Caki2 (cell line): ENCODE results near the gene PRDM15. TPM values are rescaled to one million over a fixed set of nuclear protein-coding genes. Genes with fewer than 3 reads are reported as not detected.
A peak's percentile ranks its signal among the peaks of the same experiment; 100 is the strongest.

Source experiments
- DNase-seq: peaks from one replicate; pipeline ENCODE4 v3.0.0-alpha.2; 2015; ENCODE audit warnings: low read depth
- in situ Hi-C: cut with HindIII; loops from 2 replicates; pipeline ENCODE4 v1.10.0; 2016; ENCODE audit warnings: low sequenced_read_pairs, low pct_unique_long_range_greater_than_20kb, mixed read lengths
- total RNA-seq: library from RNA; depleted of rRNA; stranded (reverse); fragments of >200 nt; shearing (Covaris generic); gene quantifications from 2 replicates; pipeline ENCODE4 v1.2.3, GENCODE V29; 2014; ENCODE audit warnings: low replicate concordance

PRDM15 gene
- total RNA-seq, 1 experiment from 2014 or later: 3.1 TPM

DNA sequence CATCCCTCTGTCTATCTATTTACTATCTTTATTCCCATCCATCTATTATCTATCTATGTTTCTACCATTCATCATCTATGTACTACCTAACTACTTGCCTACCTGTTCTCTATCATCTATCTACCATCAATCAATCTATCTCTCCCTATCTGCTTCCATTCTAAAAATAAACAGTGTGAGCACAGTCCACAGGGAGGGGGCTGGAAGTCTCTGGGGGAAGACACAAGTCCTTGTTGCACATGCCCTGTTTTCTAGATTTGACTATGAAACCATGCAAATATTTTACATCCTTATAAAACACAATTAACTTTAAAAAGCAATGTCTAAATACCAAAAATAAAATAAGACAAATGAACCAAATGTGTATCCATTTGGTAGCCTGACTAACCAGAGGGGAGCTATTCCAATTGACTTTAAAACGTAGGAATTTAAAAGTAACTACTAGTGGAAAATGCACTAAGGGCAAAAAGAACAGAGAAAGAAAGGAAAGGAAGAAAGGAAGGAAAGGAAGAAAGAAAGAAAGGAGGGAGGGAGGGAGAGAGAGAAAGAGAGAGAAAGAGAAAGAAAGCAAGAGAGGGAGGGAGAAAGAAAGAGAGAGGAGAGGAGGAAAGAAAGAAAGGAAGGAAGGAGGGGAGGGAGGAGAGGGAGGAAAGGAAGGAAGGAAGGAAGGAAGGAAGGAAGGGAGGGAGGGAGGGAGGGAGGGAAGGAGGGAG lies 98.7 kb downstream of the PRDM15 start:
- no peak for DNase-seq
- in situ Hi-C loops: no loop called here

DNA sequence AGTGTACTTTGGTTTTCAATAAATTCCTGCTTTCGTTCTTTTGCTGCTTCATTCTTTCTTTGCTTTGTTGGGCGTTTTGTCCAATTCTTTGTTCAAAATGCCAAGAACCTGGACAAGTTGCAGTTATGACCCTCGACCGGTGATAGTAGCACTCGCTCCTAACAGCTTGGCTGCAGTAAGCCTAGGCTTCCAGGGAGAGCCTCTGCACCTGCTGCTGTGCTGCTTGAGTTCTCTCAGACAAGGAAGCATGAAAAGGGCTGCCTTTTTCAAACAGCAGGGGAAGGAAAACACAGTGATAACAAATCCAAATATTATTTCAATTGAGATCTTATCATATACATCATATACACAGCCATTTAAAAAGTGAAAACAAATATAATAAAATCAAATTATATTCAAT lies 99.5 kb downstream of the PRDM15 start:
- DNase-seq: no peak
- in situ Hi-C loops: no loop called here

DNA sequence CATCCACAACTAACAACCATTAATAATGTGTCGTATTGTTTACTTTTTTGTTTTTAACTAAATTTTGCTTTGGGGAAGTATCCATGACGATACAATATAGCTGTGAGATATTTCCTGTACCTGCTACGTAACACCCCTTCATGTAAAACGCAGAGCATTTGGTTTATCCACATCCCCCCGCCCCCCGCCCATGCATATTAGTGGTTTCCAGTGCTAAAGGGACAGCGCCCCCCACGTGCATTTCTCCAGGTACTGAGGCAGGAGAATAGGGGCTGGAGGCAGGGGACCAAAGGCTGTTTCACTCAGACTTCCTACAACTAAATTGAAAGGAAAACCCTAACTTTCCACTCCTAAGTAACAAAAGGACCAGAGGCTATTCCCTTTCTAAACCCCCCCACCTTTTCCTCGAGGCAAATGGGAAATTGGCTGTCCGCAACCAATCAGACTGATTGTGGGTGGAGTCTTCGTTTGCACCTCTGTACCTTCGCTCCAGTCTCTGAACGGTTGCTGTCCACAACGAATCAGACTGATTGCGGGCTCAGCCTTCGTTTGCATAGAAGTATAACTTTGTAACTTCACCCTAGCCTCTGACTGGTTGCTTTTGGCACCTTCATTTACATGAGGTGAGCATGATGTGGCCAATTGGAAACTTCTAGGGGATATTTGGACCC lies 100.1 kb downstream of the PRDM15 start:
- in situ Hi-C loops: no loop called here
- no peak for DNase-seq

DNA sequence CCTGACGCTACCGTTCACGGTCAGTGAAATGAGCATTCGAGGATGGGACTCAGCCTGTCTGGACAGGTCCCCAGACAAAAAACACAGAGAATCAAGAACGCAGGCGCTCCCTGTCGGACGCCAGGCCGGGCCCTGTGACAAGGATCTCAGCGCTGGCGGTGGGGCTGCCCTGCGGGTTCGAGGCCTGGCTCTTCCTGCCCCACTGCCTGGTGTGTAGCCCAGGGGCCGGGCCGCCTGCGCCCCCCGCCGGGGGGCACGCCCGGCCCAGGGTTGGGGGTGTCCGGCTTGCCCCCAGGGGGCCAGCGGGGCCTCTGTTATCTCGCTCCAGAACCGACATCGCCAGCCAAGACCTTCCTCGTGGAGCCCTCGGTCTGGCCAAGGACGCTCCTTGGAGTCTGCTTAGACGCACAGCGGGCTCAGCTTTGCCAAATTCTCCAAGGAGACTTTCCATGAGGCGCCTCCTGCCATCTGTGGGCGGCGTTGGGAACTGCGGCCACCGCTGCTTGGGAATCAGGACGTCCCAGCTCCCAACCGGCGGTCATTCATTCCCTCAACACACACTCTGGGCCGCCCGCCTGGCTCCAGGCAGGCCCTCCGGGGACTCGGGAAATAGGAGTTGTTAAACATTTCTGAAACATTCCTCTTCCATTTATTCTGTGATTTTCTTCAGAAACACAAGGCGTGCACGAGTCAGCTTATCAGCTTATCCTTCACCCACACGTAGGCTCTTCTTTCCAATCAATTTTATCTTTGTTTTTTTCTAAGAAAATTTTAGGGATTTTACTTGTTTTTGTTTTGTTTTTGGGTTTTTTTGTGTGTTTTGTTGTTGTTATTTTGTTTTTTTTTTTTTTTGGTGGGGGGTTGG lies 101.0 kb downstream of the PRDM15 start:
- in situ Hi-C loops: no loop called here
- DNase-seq: peak; percentile 82

DNA sequence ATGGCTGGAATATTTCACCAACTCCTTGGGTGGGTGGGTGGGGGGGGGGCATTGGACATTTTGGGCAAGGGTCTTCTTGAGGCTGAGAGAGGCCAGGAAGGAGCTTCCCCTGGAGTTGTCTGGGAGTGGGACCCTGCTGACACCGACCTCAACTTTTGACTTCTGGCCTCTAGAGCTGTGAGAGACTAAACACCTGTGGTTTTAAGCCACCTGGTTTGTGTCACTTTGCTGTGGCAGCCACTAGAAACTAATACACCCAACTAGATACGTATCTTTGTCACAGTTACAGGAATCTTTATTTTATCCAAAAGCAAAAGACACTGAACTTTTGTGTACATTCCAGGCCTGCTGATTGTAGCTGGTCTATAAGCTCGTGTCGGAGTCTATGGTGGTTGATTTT lies 102.4 kb downstream of the PRDM15 start:
- no peak for DNase-seq
- in situ Hi-C loops: no loop called here

DNA sequence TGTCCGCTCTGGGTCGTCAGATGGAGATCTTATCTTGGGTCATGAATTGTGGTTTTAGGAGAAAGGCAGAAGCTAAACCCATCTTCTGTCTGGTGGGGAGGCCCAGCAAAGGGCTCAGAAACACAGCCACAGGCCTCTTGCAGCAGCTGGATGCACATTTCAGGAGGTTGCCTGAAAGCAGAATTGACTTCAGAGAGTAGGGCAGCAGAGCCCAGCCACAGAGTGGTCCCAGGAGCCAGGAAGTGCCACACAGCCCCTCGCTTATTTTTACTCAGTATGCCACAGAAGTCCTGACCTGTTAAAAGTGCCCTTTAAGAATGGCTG lies 104.0 kb downstream of the PRDM15 start:
- in situ Hi-C loops: no loop called here
- no peak for DNase-seq

DNA sequence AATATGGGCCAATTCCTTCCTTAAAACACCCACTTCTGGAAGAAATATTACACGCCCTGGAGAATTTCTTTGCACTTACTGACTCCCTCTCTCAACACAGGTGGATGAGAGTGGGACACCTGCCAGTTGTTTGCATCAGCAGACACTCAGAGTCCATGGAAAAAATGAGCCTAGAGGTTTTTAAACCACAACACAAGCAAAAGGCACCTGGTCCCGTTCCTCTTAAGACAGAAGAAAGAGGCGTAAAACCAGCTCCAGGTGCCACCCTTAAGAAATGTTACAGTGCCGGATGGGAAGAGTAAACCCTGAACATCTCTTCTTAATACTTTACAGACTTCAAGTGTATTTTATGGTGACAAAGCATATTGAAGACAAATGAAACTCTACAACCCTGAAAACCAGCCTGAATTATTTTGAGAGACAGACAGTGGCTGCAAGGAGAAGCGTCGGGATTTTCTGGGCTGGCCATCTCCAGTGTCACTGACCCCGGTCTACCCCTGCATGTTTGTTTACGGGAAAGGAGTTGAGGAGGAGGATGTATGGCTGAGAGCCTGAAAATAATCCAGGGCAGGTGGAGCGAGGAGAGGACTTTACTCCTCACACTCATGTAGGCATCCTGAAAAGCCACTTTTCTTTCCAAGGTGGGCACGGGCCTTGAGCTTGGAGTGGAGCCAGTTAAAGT lies 104.5 kb downstream of the PRDM15 start:
- in situ Hi-C loops: loop anchor here (25.0 kb wide), 1 partner anchor 162 kb away; no protein-coding TSS in a partner anchor
- no peak for DNase-seq

DNA sequence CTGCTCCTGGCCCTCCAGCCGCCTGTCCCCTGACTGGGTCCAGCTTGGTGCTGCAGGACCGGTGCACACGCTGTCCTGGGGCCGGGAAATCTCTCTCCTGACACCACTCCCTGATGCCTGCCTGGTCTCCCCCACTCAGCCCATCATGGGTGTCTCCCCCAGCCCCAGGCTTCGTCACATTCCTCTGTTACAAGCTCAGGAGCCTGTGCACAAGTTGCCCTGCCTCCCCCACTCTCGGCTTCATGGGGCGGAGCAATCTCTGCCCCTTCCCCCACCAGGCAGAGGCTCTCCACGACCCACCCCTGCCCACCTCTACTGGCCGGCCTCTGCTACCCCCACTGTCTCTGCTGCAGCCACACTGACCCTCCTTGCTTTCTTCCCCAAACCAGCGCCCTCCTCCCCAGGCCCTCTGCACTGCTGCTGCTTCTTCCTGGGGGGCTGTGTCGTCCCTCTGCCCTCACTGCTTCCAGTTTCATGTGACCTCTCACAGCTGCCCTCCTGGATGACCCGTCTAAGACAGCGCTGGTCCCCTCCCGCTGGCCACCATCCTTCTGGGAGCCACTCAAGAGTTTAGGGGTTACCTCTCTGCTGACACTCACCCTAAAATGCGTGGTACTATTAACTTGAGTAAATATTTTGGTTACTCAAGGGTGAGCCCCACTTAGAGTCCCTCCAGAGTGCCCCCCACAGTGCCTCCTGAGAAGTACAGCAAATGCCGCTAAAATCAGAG lies 106.6 kb downstream of the PRDM15 start:
- DNase-seq: no peak
- in situ Hi-C loops: loop anchor here (25.0 kb wide), 1 partner anchor 160 kb away; no protein-coding TSS in a partner anchor

DNA sequence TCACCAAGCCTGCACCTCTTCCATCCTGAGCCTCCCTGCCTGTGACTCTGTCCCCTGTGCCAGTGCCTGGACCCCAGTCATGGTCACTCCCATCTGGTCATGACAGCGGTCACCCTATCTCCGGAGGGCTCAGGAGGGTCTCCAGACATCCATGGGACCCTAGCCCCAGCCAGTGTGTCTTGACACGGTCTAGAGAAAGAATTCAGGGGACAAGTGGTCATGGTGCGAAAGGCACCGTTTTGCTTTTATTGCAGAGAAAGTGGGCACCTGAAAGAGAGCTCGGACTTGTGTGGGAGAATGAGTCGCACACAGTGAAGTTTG lies 107.6 kb downstream of the PRDM15 start:
- no peak for DNase-seq
- in situ Hi-C loops: loop anchor here (25.0 kb wide), 1 partner anchor 159 kb away; no protein-coding TSS in a partner anchor

DNA sequence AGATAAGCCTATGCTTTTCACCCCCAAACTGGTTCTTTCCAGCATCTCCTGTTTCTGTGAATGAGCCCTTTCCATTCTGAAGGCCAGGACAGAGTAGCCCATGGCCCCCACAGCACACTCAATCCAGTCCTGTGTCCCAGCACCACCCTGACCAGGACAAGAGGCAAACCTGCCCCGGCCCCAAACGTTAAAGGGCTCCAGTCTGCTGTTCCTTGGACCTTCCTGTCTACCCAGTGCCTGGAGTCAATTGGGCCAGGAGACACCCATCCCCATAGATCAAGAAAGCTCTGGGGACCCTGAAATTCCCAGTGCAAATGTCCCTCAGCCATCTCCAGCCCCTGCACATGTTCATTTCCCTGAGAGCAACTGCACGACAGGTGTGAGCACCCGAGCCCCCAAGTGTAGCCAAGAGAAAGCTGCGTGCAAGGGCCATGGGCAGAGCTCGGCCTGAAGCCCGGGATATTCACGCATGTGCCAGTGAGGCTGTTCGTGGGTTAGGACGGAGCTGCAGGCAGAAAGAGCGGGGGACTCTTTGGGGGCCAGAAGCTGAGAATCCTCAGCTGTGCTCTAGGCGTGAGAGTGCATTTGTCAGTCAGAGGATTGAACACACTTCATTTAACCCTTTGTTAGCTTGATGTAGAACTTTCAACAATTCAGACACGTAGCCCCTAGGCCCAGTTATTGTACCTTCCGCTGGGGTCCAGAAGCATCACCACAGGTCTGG lies 108.1 kb downstream of the PRDM15 start:
- in situ Hi-C loops: loop anchor here (25.0 kb wide), 1 partner anchor 159 kb away; no protein-coding TSS in a partner anchor
- DNase-seq: no peak

DNA sequence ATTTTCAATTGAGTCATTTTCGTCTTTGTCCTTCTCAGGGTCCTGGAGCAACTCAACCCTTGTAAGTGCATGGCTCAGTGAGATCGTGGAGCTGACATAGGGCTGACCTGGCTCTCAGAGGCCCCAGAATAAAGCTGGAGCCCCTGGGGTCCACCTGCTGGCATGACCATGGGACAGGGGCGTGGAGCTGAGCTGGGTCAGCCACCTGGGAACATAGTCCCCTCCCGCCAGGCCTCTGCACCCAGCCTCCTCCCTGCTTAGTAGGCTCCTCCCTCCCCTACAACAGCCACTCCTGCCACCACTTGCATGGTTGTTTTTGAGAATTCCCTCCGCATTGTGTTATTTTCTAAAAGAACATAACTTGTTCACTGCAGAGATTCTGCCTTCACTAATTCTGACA lies 109.2 kb downstream of the PRDM15 start:
- no peak for DNase-seq

DNA sequence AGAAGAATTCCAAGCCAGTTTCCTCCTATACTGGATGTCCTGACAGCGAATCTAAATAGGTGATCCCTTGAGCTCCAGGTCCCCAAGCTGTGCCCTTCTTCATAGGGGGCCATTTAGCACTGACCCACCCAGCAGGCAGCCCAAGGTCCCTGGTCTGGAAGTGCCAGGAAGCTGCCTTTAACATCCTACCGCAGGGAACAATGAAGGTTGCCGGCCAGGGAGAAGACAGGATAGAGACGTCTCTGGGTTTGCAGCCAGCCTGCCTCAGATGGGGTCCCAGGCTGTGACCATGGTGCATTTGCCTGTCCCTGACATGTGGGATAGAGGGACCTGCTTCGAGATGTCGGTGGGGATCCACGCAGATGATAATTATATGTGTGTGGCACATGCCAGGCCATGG lies 109.6 kb downstream of the PRDM15 start:
- in situ Hi-C loops: loop anchor here (25.0 kb wide), 1 partner anchor 157 kb away; no protein-coding TSS in a partner anchor
- no peak for DNase-seq

More for the DNA sequence above, 109.2 kb downstream of the PRDM15 start:
- in situ Hi-C loops: loop anchor here (25.0 kb wide), 1 partner anchor 158 kb away; no protein-coding TSS in a partner anchor

DNA sequence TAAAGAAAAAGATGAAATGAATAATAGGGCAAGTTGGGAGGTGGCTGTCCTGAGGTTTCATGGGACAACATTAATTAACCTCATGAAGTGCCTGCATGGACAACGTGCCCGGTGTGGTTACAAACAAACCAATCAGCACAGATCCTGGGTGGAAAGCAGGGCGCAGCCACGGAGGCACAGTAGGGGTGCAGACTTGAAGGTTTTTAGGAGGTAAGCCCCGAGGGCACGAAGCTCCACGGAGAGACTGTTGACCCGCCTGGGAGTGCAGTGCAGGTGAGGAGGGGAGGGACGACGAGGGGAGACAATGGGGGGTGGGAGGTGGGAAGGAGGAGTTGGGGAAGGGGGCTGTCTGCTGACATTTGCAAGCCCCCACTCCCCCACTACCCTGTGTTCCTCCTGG lies 110.0 kb downstream of the PRDM15 start:
- in situ Hi-C loops: loop anchor here (25.0 kb wide), 1 partner anchor 157 kb away; no protein-coding TSS in a partner anchor
- no peak for DNase-seq

DNA sequence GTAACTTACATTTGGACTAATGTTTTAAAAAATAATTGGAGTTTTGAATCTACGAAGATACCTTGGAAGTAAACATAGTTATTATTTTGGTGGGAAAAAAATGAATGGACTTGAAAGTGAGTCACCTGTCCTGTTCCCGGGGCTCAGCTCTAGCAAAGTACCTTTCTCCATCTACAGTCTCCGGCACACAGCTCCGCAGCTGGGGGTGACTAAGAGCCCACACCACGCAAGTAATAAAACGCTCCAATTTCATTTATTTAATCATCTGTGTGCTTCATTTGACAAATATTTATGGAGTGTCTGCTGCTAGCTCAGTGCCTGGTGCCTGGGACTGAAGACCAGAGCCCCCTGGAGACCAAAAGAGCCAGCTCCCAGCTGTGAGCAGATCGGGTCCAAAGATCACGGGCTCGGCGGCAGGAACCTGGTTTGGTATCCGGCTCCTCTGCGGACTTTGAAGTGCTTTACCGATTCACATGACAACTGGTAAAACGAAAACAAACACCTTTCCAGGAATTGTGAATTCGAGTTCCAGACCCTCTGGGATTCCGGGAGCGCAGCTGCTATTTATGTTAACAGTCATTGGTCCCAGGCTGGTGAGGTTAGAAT lies 110.6 kb downstream of the PRDM15 start:
- peak; percentile 93 for DNase-seq
- in situ Hi-C loops: loop anchor here (25.0 kb wide), 1 partner anchor 156 kb away; no protein-coding TSS in a partner anchor

DNA sequence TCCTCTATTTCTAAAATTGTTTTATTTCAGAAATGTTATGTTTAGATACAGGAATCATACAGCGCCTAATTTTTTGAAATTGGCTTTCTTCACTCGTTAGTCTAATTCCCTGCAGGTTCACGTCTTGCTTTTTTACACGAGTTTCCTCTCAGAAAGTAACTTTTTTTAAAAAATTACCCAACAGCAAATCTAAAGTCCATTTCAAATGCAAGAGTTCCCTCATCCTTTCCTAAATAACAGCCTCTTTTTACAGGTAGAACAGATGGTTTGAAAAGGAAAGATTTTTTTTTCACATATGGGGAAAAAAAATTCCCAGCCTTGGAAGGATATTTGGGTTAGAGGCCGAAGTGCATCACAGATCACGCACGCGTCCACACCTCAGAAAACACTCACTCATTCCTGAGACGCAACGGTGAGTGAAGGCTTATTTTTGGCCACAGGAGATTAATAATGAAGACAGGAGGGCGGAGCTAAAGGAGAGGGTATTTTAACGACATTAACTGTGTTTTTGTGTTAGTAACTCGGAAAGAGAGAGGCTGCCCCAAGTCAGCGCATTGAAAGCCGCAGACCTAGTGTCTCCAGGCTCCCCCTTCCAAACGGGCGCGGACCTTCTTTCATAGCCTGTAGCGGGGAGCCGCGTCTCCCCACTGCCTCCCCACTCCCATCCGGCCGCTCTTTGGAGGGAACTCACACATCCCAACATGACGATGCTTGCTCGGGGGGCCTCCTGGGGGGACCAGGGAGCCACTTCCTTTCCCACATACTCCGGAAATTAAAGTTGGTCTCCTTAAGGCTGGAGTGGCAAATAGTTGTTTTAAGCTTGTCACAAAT lies 111.3 kb downstream of the PRDM15 start:
- peak; percentile 98 for DNase-seq
- in situ Hi-C loops: loop anchor here (25.0 kb wide), 1 partner anchor 156 kb away; no protein-coding TSS in a partner anchor
